Measurements from ENCODE around the gene LNPK.

DNA sequence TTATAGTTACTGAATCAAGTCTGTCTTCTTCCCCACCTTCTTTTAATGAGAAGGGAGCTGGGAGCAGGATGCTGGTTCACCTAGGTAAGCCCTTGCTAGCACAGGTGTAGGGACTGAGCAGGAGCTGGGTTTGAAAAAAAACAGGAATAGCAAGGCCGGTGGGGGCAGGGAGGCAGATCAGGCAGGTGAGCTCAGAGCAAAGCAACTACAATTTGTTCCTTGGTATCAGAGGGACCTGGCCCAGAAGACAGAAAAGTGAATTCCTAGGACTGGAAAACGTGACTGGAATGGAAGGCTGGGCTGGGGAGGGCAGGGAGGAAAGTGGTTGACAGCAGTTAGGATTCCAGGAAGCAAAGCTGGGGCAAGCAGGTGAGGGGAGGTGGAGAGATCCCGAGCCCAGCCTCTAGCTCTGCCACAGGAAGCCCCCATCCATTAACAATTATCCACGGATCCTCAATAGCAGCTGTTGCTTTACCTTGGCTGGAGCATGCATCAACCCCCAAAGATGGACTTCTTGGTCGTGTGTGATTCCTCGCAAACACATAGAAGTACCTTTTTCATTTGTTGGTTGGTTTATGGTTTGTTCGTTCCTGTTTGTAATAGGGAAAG is 118.4 kb downstream of the LNPK start:
- TF ChIP-seq TAF1 (IDR thresholded peaks at IDR 0.05; ENCODE audit: borderline replicate concordance, insufficient read depth, low read length) (no peak), POLR2AphosphoS5 (IDR thresholded peaks at IDR 0.05; ENCODE audit: low read depth, low read length) (no peak), SIN3A (IDR thresholded peaks at IDR 0.05; ENCODE audit: borderline replicate concordance, insufficient read depth, low read length) (no peak)

Measured in PFSK-1 (cell line).